ENCODE data around the gene MATN1.

DNA sequence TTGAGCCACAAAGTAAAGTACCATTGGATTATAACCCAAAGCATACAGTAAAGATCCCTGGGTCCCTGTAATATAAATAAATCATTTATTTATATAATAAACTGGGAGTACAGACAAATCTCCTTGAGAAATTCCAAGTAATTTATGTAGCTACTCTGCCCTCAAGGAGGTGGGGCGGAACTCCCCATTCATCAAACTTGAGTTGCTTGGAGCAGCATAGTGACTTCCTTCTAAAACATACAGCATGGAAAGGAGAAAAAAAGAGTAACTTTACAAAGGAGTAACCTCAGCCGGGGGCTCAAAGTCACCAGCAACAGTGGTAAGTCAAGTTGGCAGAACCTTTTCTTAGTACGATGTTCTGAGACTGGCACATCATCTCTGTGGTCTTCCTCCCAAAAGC, 29.7 kb upstream of the MATN1 start:
- TF ChIP-seq, protein P1, sequence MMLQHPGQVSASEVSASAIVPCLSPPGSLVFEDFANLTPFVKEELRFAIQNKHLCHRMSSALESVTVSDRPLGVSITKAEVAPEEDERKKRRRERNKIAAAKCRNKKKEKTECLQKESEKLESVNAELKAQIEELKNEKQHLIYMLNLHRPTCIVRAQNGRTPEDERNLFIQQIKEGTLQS (CRISPR knock-in tag; conservative IDR thresholded peaks at IDR 0.05) = no peak
- TF ChIP-seq ETV6 (CRISPR knock-in tag; IDR thresholded peaks at IDR 0.05) = no peak
- TF ChIP-seq JUN (CRISPR knock-in tag; IDR thresholded peaks at IDR 0.05) = no peak
- TF ChIP-seq IRF2 (CRISPR knock-in tag; IDR thresholded peaks at IDR 0.05; ENCODE audit: borderline replicate concordance, low read depth) = no peak
- no peak for TF ChIP-seq CREB1 (CRISPR knock-in tag; IDR thresholded peaks at IDR 0.05)
- TF ChIP-seq, protein P2, sequence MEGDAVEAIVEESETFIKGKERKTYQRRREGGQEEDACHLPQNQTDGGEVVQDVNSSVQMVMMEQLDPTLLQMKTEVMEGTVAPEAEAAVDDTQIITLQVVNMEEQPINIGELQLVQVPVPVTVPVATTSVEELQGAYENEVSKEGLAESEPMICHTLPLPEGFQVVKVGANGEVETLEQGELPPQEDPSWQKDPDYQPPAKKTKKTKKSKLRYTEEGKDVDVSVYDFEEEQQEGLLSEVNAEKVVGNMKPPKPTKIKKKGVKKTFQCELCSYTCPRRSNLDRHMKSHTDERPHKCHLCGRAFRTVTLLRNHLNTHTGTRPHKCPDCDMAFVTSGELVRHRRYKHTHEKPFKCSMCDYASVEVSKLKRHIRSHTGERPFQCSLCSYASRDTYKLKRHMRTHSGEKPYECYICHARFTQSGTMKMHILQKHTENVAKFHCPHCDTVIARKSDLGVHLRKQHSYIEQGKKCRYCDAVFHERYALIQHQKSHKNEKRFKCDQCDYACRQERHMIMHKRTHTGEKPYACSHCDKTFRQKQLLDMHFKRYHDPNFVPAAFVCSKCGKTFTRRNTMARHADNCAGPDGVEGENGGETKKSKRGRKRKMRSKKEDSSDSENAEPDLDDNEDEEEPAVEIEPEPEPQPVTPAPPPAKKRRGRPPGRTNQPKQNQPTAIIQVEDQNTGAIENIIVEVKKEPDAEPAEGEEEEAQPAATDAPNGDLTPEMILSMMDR (IDR thresholded peaks at IDR 0.05) = no peak
- no peak for TF ChIP-seq TP53 (CRISPR knock-in tag; IDR thresholded peaks at IDR 0.05)
- TF ChIP-seq, protein P3, sequence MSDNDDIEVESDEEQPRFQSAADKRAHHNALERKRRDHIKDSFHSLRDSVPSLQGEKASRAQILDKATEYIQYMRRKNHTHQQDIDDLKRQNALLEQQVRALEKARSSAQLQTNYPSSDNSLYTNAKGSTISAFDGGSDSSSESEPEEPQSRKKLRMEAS (CRISPR knock-in tag; IDR thresholded peaks at IDR 0.05) = no peak
- no peak for TF ChIP-seq CBFB (CRISPR knock-in tag; IDR thresholded peaks at IDR 0.05; ENCODE audit: low read depth)
- no peak for TF ChIP-seq SP1 (CRISPR knock-in tag; conservative IDR thresholded peaks at IDR 0.05)
- TF ChIP-seq, protein P4, sequence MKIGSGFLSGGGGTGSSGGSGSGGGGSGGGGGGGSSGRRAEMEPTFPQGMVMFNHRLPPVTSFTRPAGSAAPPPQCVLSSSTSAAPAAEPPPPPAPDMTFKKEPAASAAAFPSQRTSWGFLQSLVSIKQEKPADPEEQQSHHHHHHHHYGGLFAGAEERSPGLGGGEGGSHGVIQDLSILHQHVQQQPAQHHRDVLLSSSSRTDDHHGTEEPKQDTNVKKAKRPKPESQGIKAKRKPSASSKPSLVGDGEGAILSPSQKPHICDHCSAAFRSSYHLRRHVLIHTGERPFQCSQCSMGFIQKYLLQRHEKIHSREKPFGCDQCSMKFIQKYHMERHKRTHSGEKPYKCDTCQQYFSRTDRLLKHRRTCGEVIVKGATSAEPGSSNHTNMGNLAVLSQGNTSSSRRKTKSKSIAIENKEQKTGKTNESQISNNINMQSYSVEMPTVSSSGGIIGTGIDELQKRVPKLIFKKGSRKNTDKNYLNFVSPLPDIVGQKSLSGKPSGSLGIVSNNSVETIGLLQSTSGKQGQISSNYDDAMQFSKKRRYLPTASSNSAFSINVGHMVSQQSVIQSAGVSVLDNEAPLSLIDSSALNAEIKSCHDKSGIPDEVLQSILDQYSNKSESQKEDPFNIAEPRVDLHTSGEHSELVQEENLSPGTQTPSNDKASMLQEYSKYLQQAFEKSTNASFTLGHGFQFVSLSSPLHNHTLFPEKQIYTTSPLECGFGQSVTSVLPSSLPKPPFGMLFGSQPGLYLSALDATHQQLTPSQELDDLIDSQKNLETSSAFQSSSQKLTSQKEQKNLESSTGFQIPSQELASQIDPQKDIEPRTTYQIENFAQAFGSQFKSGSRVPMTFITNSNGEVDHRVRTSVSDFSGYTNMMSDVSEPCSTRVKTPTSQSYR (CRISPR knock-in tag; IDR thresholded peaks at IDR 0.05) = no peak
- no peak for TF ChIP-seq FOXP1 (CRISPR knock-in tag; IDR thresholded peaks at IDR 0.05; ENCODE audit: borderline replicate concordance)

All from WTC11 (cell line).